ENCODE measurements around the gene APOBEC3A.

Gene APOBEC3A

GRCh38 chr22:38957046-38957770 lies at the start of gene APOBEC3A:
Gene APOBEC3A (plus strand): TSS chr22:38957609. CDS start chr22:38957692, 83 bp downstream.
- no peak for DNase-seq

GRCh38 chr22:38907767-38908166 lies 49.6 kb upstream of the APOBEC3A start:
- DNase-seq, result no peak

GRCh38 chr22:38911434-38911833 lies 46.0 kb upstream of the APOBEC3A start:
- DNase-seq, result no peak

GRCh38 chr22:38919631-38920190 lies 37.7 kb upstream of the APOBEC3A start:
- no peak for DNase-seq

GRCh38 chr22:38921120-38921519 lies 36.3 kb upstream of the APOBEC3A start:
- no peak for DNase-seq

- no peak for DNase-seq
Observed at GRCh38 chr22:38921806-38922205, 35.6 kb upstream of the APOBEC3A start.

- peak; percentile 88 for DNase-seq
Observed at GRCh38 chr22:38923463-38924346, 33.7 kb upstream of the APOBEC3A start.

- peak; percentile 88 for DNase-seq
Observed at GRCh38 chr22:38924347-38924952, 33.0 kb upstream of the APOBEC3A start.

- no peak for DNase-seq
Observed at GRCh38 chr22:38925571-38926041, 31.8 kb upstream of the APOBEC3A start.

GRCh38 chr22:38927033-38927781 lies 30.2 kb upstream of the APOBEC3A start:
- DNase-seq, result no peak

- DNase-seq, result no peak
Observed at GRCh38 chr22:38930512-38930911, 26.9 kb upstream of the APOBEC3A start.

- peak; percentile 70 for DNase-seq
Observed at GRCh38 chr22:38935023-38935422, 22.4 kb upstream of the APOBEC3A start.

GRCh38 chr22:38935616-38936015 lies 21.8 kb upstream of the APOBEC3A start:
- no peak for DNase-seq

- DNase-seq, result no peak
Observed at GRCh38 chr22:38936562-38936961, 20.8 kb upstream of the APOBEC3A start.

- no peak for DNase-seq
Observed at GRCh38 chr22:38937036-38937435, 20.4 kb upstream of the APOBEC3A start.

GRCh38 chr22:38937541-38937940 lies 19.9 kb upstream of the APOBEC3A start:
- no peak for DNase-seq

- no peak for DNase-seq
Observed at GRCh38 chr22:38938221-38938620, 19.2 kb upstream of the APOBEC3A start.

- DNase-seq, result no peak
Observed at GRCh38 chr22:38938925-38939324, 18.5 kb upstream of the APOBEC3A start.

- DNase-seq, result no peak
Observed at GRCh38 chr22:38940811-38941384, 16.5 kb upstream of the APOBEC3A start.

- no peak for DNase-seq
Observed at GRCh38 chr22:38941488-38941987, 15.9 kb upstream of the APOBEC3A start.

GRCh38 chr22:38942702-38943101 lies 14.7 kb upstream of the APOBEC3A start:
- no peak for DNase-seq

GRCh38 chr22:38943201-38943600 lies 14.2 kb upstream of the APOBEC3A start:
- DNase-seq, result no peak

Measured in NCI-H2107 (cell line).